GM10248 (cell line): Measurements from ENCODE around the gene GALNT8.

Experiments used
- CTCF ChIA-PET: fragments of 300-600 bp; sonication (Branson Sonifier 250); formaldehyde crosslinking; extraction: SDS; loops from one replicate; lab custom pipeline; 2021; ENCODE audit warnings: antibody characterized with exemption; lab: Yijun Ruan, JAX
- POLR2A ChIA-PET: fragments of 350-650 bp; sonication (Branson Sonifier 250); formaldehyde crosslinking; extraction: SDS; loops from one replicate; lab custom pipeline; 2020; ENCODE audit warnings: antibody characterized with exemption; lab: Yijun Ruan, JAX
- DNase-seq: peaks from one replicate; pipeline ENCODE4 v3.0.0; 2012; ENCODE audit errors: extremely low spot score
- TF ChIP-seq, protein P1 (sequence below): IDR thresholded peaks from 2 replicates; pipeline ENCODE4 v1.5.1; 2012; ENCODE audit warnings: mild to moderate bottlenecking, low read depth; ENCODE audit errors: extremely low read depth, missing control alignments, control extremely low read depth

Gene GALNT8

DNA sequence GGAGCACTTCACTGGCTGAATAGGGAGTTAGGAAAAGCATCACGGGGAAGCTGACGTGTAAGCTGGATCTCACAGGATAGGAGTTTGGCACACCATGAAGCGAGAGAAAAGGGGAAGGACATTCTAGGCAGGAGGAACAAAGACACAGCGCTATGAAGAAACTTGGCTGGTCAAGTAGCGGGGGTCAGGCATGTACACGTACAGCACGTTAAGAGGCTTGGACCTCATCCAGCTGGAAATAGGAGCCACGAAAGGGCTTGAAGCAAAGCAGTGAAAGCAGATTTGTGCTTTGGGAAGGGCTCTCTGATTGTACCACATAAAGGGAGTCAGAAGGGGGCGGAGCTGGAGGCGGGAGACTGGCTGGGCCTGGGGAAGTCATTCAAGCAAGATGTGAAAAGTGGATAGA lies 19.6 kb upstream of the GALNT8 start:
- DNase-seq: no peak

GRCh38 chr12:4701395-4702190 lies 18.6 kb upstream of the GALNT8 start:
- TF ChIP-seq, protein P1, sequence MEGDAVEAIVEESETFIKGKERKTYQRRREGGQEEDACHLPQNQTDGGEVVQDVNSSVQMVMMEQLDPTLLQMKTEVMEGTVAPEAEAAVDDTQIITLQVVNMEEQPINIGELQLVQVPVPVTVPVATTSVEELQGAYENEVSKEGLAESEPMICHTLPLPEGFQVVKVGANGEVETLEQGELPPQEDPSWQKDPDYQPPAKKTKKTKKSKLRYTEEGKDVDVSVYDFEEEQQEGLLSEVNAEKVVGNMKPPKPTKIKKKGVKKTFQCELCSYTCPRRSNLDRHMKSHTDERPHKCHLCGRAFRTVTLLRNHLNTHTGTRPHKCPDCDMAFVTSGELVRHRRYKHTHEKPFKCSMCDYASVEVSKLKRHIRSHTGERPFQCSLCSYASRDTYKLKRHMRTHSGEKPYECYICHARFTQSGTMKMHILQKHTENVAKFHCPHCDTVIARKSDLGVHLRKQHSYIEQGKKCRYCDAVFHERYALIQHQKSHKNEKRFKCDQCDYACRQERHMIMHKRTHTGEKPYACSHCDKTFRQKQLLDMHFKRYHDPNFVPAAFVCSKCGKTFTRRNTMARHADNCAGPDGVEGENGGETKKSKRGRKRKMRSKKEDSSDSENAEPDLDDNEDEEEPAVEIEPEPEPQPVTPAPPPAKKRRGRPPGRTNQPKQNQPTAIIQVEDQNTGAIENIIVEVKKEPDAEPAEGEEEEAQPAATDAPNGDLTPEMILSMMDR: no peak
- ChIA-PET CTCF (interaction anchor here (1.0 kb wide), 1 partner anchor 10 kb away, joined by 3 read pairs; no protein-coding TSS in a partner anchor), POLR2A (no interaction called here)
- DNase-seq: no peak

More for the DNA sequence above, 19.6 kb upstream of the GALNT8 start:
- TF ChIP-seq, protein P1: no peak
- CTCF ChIA-PET: no interaction called here
- POLR2A ChIA-PET: no interaction called here

DNA sequence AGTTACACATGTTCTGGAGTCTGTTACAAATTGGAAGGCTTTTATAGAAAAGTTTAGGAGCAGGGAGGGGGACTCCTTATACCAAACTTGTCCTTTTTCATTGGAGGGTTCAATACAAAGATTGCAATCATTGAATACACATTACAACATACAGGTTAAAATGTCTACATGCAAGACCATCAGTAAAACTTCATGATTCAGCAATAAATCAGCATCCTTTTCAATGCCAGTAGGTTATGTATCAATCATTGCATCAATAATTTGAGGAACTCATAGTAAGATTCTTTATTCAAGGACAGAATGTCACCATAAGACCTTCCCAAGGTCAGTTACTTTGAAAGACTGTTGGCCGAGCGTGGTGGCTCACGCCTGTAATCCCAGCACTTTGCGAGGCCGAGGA lies 16.5 kb upstream of the GALNT8 start:
- TF ChIP-seq, protein P1: no peak
- CTCF ChIA-PET: interaction anchor here (1.4 kb wide), 1 partner anchor 23 kb away, joined by 3 read pairs; no protein-coding TSS in a partner anchor
- POLR2A ChIA-PET: no interaction called here
- DNase-seq: no peak

DNA sequence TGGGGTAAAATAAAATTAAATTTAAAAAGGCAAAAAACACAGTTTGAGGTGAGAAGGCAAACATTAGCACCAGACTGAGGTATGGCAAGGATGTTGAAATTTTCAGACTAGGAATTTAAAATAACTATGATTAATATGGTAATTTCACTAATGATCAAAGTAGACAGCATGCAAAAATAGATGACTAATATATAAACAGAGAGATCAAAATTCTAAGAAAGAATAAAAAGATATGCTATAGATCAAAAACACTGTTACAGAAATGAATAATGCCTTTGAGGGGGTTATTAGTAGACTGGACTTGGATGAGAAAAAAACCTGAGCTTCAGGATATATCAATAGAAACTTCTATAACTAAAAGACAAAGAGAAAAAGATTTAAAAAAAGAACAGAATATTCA lies 14.4 kb upstream of the GALNT8 start:
- DNase-seq: no peak
- ChIA-PET CTCF (interaction anchor here (1.4 kb wide), 1 partner anchor 11 kb away, joined by 4 read pairs; no protein-coding TSS in a partner anchor), POLR2A (no interaction called here)
- TF ChIP-seq, protein P1: no peak

- DNase-seq: no peak
- ChIA-PET POLR2A (no interaction called here), CTCF (interaction anchor here (1.5 kb wide), 1 partner anchor 13 kb away, joined by 3 read pairs; no protein-coding TSS in a partner anchor)
- TF ChIP-seq, protein P1: no peak
These were observed 12.9 kb upstream of the GALNT8 start for GRCh38 chr12:4707306-4707705.

- no peak for DNase-seq
- ChIA-PET CTCF (interaction anchor here (1.0 to 1.6 kb wide), 2 partner anchors 15 to 105 kb away, joined by 3 to 6 read pairs; no protein-coding TSS in a partner anchor), POLR2A (no interaction called here)
- TF ChIP-seq, protein P1: no peak
These were observed 10.1 kb upstream of the GALNT8 start for GRCh38 chr12:4710113-4710512.
